ENCODE data around the gene SLC27A3. TPM values are rescaled to one million over a fixed set of nuclear protein-coding genes. Genes with fewer than 3 reads are reported as not detected.

SLC27A3 gene
- total and polyA plus RNA-seq, 2 of the 8 experiments (the other 6 are each of a cell fraction or from before 2014, with no cell fraction given), result 39.1 to 40.1 TPM

DNA sequence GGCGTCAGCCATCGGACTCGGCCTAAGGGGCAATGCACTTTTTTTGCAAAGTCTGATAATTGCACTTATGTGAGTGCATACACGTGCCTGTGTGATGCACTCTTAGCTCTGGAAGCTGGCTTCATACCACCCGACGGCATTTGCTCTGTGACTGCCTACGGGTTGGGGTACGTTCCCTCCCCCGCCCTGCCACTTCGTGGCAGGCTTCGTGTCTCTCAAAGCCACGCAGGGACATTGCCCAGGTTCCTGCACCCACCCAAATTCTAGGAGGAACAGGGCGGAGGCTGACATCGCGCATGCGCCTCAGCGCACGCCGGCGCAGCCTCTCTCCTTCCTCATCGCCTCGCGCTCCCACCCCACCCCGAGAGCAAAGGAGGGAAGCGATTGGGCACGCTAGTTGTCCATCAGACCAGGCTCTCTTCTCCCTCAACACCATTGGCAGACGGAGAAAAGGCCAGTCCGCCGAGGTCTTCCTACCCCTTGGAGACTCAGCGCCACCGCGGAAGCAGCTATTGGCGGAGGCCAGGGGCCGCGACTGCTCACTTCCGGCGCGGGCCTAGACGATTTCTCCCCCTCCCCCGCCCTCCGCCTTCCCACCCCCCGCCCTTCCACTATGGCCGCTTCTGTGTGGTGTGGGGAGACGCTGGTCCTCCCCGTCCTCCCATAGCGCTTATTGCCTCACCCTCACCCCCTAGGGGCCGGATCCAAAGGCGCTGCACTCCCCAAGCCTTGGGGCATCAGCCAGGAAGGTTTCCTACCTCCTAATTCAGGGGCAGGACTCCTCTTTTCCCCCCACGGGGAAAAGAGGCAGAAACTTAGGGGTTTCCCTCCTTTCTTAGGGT is 47.5 kb upstream of the SLC27A3 start, which contains the start of gene INTS3:
INTS3 (plus strand) TSS at position 588 of the 842 bp plus-strand sequence. CDS start 585 bp downstream, outside the sequence.
- Histone ChIP-seq H2AK5ac (ENCODE audit: low read depth, low read length) (peak within 1 kb of the TSS; percentile 76; the same call in 1 of the 2 replicates), H3K79me1 (ENCODE audit: low read depth, low read length) (no peaks in the 10 kb centered on the region; the same call in 1 of the 2 replicates), H2BK15ac (ENCODE audit: low read length) (peak within 1 kb of the TSS; percentile 72; the same call in 1 of the 2 replicates), H3K9me3 (ENCODE audit: insufficient read depth in 2 of 2, low read depth in 1 of 2, low read length in 1 of 2) (no peaks in the 10 kb centered on the region), H2BK12ac (ENCODE audit: low read depth, low read length) (peak within 1 kb of the TSS; percentile 75), H3K9ac (replicated peaks in 1 of 4; ENCODE audit: extremely low read depth in 1 of 4, low read depth in 3 of 4, low read length in 3 of 4) (peak within 1 kb of the TSS; percentile 82 to 92 (median 88)), H2AFZ (ENCODE audit: low read length) (peak within 1 kb of the TSS; percentile 82; the same call in 1 of the 2 replicates), H3K4me2 (ENCODE audit: insufficient read depth in 1 of 2, low read depth in 2 of 2, low read length in 2 of 2) (peak within 1 kb of the TSS; percentile 74 to 98), H4K20me1 (replicated peaks in 1 of 2; ENCODE audit: control insufficient read depth in 1 of 2, insufficient read depth in 2 of 2, low read length in 2 of 2) (no peaks in the 10 kb centered on the region), H4K8ac (ENCODE audit: extremely low read depth, insufficient read depth, low read length) (peak within 1 kb of the TSS; percentile 95), H3K27ac (ENCODE audit: low read depth, low read length) (peak within 1 kb of the TSS; percentile 88), H2BK20ac (ENCODE audit: low read length) (0 out of 2 replicates have a peak within 1 kb of the TSS, but pooled peaks have one; percentile 48), H3K56ac (replicated peaks; ENCODE audit: insufficient read length, low read depth, low read length) (peak within 1 kb of the TSS; percentile 74), H4K5ac (ENCODE audit: insufficient read length, low read depth, low read length) (peak within 1 kb of the TSS; percentile 94), H3K23ac (ENCODE audit: insufficient read length) (no peak within 1 kb of the TSS), H3K18ac (ENCODE audit: extremely low read depth, low read length) (peak within 1 kb of the TSS; percentile 99), H3K23me2 (ENCODE audit: low read depth, low read length) (peaks cover 9% of the 10 kb centered on the region), H2BK120ac (replicated peaks; ENCODE audit: low read depth, low read length) (peak within 1 kb of the TSS; percentile 98), H3K79me2 (ENCODE audit: control insufficient read depth in 1 of 2, insufficient read depth in 2 of 2, low read length in 2 of 2) (peaks cover 0 to 28% of the 10 kb centered on the region in 2 experiments; a peak in 2 of 4 replicates), H2BK5ac (ENCODE audit: low read depth, low read length) (peak within 1 kb of the TSS; percentile 99), H3K4me3 (ENCODE audit: extremely low read depth in 1 of 4, insufficient read depth in 2 of 4, low read depth in 3 of 4, low read length in 4 of 4) (peak within 1 kb of the TSS; percentile 78 to 96 (median 86)), H3K4ac (replicated peaks; ENCODE audit: insufficient read length, low read depth, low read length) (peak within 1 kb of the TSS; percentile 100), H3K36me3 (ENCODE audit: control insufficient read depth in 2 of 4, insufficient read depth in 4 of 4, low read length in 3 of 4) (0 out of 8 replicates have a peak, but pooled peaks cover 0 to 6% (median 0%) of the 10 kb centered on the region in 4 experiments), H3K4me1 (replicated peaks in 1 of 4; ENCODE audit: control insufficient read depth in 3 of 4, insufficient read depth in 4 of 4, low read length in 3 of 4) (peaks cover 0 to 11% (median 3%) of the 10 kb centered on the region in 4 experiments; a peak in 6 of 7 replicates), H3K27me3 (replicated peaks in 1 of 4; ENCODE audit: control insufficient read depth in 3 of 4, extremely low read depth in 1 of 4, insufficient read depth in 3 of 4, low read length in 3 of 4) (no peaks in the 10 kb centered on the region), H3K14ac (ENCODE audit: insufficient read length) (no peak within 1 kb of the TSS), H4K91ac (replicated peaks; ENCODE audit: insufficient read length, low read length) (peak within 1 kb of the TSS; percentile 96)
- ChIA-PET POLR2A (ENCODE audit: partially characterized antibody) (interaction anchor here (0.7 to 9.2 kb wide), 9 partner anchors 13 to 94 kb away, joined by 3 to 60 read pairs (median 4); partner anchors contain the start of genes CHTOP, ILF2, NPR1 and SLC27A3), CTCF (ENCODE audit: partially characterized antibody) (interaction anchor here (1.4 to 2.2 kb wide), 2 partner anchors 10 to 55 kb away, joined by 4 to 8 read pairs; no protein-coding TSS in a partner anchor)
- FAIRE-seq (peak; percentile 84), DNase-seq (ENCODE audit: low read depth in 1 of 2, low spot score in 2 of 2) (peak; percentile 97 to 99)
- 5% methylated on average over 29 of the region's 49 CpGs; no CpG with 5 or more reads in 1 of the 2 experiments for WGBS, 2 experiments (ENCODE audit: extremely low coverage in 1 of 2, insufficient coverage in 1 of 2, insufficient read length in 1 of 2, insufficient replicate concordance in 2 of 2, low coverage in 1 of 2, low lambda C conversion rate in 2 of 2, missing lambda C conversion rate in 1 of 2)
- TF ChIP-seq PHF8 (conservative IDR thresholded peaks at IDR 0.05; ENCODE audit: low read depth, low read length) (peak; percentile 55; the same call in 1 of the 2 replicates), TAF7 (optimal IDR thresholded peaks at IDR 0.05; ENCODE audit: borderline replicate concordance, low read depth, low read length) (peak; percentile 15), SP1 (IDR thresholded peaks at IDR 0.05; ENCODE audit: low read depth, low read length) (peak; percentile 98), CREB1 (IDR thresholded peaks at IDR 0.05) (peak; percentile 81), ATF2 (IDR thresholded peaks at IDR 0.05; ENCODE audit: low read length) (no peak), KDM5A (IDR thresholded peaks at IDR 0.05; ENCODE audit: low read length) (peak; percentile 80)

Measured in H1 (cell line).